Stimulated activated CD4-positive, alpha-beta T cell treated with anti-CD3 and anti-CD28 coated beads, Interleukin-15, amount 100 ng/mL, for 48 hours (primary cell): Measurements from ENCODE around the gene KATNIP.
"Not testable (repeated sequence)": the region's sequence is repeated elsewhere in the genome, so short reads cannot be mapped to it uniquely, and the experiment has no call there.

ENCODE experiments used
- DNase-seq, 2 donors: peaks; one replicate each; pipeline ENCODE4 v3.0.0-alpha.2; 2020; ENCODE audit warnings: low read depth in 2 of 2

The KATNIP gene

DNA sequence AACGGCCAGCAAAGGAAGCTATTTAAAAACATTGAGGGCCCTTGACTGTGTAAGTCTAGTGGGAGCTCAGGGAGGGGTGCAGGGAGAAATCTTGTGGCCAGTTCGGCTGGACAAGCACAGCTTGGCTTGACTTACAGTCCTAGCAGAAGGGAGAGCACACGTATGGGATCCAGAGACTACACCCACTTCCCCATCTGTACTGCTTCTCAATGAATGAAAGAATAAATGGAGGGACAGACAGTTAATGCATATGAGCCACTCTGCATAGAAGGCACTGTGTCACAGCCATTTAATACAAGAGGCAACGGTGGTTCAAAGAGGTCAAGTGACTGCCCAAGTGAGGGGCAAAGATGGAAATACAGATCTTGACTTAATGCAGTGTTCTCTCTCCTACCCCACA, 15.7 kb upstream of the KATNIP start:
- DNase-seq, result no peak

DNA sequence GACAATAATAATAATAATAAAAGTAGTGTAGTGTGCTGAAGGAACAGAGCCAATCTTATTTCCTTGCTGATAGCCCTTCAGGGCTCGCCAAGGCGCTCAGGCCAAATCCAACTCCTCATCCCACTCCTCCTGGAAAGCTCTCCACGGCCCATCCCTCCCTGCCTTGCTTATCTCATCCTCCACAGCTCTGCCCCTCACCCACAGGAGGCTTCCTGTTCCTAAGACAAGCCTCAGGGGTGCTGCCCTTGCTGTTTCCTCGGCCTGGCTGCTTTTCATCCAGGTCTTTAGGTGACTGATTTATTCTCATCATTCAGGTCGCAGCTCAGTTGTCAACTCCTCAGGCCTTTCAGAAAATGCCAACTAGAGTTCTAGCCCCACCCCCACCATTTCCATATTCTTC, 11.4 kb upstream of the KATNIP start:
- DNase-seq, result no peak

DNA sequence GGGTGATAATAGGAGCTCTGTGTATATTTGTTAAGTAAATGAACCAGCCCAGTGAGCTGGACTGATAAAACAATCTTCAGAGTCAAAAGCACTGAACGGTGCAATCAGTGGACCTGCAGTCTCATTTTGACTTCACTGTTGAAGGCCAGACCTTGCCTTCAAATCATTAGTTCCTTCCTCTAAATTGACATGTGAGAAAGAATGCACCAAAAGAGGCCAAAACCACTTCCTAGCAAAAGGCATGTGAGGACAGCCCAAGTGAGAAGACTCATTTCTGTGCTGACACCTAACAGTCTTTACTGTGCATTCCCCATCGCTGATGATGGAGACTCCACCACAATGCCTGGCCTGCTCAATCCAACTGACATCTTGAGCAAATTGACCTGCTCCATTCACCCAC, 10.8 kb upstream of the KATNIP start:
- DNase-seq, result no peak

DNA sequence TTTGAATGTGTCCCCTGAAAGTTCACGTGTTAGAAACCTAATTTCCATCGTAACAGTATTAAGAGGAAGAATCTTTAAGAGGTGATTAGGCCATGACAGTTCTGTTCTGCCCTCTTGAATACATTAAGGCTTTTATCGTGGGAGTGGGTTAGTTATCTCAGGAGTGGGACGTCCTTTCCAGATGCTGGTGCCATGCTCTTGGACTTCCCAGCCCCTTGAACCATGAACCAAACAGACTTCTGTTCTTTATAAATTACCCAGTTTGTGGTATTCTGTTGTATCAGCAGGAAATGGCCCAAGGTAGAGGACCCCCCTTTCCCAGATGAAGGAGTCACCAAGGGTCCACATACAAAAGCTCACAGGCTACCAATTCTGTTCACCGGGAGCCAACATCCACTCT, 10.3 kb upstream of the KATNIP start:
- no peak for DNase-seq

DNA sequence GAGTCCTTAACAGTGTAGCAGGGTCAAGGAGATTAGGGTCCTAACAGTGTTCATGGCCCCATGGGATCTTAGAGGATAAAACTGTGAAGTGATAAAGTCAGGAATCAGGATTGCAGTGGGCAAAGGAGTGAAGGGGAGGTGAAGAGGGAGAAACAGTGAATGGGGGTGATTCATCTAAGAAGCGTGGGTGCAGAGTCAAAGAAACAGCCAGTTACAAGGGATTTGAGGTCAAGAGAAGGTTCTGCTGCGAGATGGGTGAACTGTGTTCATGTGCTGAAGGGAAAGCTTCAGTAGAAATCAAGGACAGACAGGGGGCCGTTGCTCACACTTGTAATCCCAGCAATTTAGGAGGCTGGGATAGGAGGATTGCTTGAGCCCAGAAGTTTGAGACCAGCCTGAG, 6.1 kb upstream of the KATNIP start:
- DNase-seq, result no peak

DNA sequence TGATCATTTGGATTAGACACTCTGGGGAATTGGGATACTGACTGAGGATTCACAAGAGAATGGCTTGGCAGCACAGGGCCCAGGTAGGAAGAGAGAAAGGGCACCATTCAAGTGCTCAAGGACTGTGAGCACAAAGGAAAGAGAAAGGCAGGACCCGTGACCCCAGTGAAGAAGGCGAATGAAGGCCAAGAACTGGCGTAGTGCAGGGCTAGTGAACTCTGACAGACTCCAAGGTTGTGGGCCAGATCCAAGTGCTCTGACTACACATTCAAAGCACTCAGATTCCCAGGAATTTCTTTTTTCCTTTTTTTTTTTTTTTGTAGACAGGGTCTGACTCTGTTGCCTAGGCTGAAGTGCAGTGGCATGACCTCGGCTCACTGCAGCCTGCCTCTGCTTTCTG, 5.3 kb upstream of the KATNIP start:
- DNase-seq, result no peak

DNA sequence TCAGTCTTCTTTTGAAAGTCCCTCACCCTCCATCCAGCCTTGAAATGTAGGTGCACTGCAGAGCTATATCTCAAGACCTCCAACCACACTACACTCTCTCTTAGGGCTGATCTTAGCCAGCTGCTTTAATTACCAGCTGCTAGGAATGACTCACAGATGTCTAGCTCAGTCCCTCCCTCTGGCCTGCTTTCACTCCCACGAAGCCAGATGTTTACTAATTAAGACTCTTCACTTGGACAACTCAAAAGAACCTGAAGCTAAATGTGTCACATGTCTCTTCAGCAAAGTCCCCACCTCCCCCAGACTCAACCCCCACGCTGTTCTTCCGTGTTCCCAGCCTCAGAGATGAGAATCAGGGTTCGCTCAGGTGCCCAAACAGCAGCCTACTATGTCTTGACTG, 2.8 kb upstream of the KATNIP start:
- no peak for DNase-seq

DNA sequence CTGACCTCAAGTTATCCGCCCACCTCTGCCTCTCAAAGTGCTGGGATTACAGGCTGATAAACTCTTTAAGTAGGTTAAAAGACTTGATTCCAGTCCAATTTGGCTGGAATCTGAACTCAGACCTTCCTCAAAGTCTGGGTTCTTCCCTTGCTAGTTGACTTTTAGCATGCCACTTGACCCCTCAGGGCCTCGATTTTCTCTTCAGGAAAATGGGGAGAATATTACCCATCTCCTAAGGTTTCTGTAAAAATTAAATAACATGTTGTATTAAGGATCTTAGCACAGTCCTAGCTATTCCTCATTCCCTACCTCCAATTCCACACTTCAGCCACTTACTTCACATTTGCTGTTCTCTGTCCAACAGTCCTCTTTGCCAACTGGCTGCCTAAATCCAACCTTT, 2.1 kb upstream of the KATNIP start:
- DNase-seq, result no peak

DNA sequence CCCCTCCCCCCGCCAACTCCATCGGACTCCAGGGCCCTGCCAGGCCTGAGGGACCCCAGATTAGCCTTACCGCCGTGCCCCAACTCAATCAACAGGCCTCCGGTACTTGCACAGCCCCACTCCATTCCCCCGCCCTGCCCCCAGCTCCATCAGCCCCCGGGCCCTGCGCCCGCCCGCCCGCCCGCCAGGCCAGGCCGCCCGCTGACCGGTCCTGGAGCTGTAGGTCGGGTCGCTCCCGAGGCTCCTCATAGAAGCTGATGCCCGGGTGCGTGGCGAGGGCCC, 539 bp upstream of the KATNIP start:
- no peak for DNase-seq

DNA sequence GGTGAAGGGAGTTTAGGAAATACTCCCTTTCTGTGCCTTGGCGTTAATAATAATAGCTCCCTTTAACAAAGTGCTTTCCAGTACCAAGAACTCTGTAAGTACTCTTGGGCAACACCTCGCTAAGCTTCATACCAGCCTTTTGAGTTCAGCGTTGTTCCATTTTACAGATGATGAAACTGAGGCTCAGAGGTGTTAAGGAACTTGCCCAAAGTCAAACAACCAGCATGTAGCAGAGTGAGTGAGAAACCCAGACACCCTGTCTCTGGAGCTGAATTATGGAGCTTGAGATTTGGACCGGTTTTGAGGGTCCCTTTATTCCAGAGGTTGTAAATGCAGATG, 607 bp downstream of the KATNIP start:
- no peak for DNase-seq

DNA sequence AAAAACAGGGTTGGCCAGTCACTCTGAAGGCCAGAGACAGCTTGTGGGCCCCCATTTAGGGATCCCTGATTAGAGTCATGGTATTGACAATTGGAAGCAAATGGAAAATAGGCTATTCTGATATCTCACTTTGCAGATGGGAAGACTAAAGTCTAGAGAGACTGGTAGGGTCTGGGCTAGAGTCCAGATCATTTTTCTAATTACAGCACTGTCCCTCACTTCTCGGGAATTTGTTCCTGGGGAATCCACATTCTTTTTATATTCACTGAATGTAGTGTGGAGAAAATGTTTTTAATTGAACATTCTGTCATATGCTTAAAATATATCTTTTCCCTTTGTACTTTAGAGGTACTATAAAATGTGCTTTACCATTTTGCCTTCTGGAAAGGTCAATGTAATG, 1.1 kb downstream of the KATNIP start:
- no peak for DNase-seq

DNA sequence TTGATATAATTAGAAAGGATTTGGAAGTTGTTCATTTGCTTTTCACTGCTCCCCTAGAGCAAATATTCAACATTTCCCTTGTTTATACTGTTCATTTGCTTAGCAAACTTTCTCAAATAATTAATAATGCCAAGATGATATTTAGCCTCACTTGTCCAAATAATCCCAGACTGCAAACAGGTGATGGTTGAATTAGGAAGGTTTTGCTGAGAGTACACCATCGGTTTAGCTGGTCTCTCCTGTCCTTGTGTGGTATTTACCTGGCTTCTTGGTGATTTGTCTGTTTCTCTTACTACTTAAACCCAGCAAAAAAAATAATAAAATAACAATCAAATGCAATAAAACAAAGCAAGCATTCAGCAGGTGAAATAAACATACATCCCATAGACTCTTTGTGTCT, 6.5 kb downstream of the KATNIP start:
- no peak for DNase-seq

DNA sequence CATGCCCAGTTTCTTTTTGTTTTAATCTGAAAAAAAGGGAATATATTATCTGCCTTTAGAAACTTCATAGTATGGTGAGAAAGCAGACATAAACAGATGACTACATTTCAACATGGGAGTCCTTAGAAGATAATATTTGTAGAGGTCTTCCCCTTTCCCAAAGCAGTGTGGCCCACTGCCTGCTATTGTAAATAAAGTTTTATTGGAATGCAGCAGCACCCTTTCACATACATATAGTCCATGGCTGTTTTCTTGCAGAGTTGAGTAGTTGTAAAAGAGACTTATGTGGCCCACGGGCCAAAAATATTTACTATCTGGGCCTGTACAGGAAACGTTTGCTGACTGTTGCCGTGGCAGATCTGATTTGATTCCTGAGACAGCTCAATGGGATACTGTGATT, 8.5 kb downstream of the KATNIP start:
- DNase-seq, result no peak

DNA sequence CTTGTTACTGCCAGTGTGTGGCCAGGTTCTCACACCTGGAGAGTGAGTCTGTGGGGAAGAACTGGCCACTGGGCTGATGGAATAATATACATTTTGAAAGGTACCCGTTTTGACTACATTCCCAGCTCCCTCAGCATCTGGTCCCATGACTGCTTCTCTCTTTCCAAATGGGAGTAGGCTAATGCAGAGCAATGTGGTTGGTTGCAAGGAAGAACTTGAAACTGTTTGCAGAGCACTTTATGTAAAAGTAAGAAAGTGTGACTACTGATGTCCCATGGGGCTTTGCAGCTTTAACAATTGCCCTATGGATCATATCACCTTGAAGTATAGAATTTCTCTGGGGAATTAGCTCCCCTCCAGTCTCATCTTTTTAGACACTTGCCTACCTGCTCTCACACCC, 9.0 kb downstream of the KATNIP start:
- DNase-seq, result no peak

DNA sequence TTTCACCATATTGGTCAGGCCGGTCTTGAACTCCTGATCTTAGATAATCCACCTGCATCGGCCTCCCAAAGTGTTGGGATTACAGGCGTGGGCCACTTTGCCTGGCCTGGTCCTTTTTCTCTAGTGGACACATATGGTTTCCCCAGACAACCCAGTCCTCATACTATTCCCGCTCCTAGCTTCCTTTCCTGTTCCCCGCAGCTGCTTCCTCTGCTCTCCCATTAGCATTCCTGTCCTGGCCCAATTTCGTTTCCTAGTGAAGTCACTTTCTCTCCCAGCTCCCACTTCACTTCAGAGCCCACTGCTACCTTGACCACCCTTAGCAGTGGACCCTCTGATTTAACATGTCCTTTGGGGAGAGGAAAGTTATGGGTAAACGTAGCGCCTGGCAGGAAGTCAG, 11.3 kb downstream of the KATNIP start:
- no peak for DNase-seq

DNA sequence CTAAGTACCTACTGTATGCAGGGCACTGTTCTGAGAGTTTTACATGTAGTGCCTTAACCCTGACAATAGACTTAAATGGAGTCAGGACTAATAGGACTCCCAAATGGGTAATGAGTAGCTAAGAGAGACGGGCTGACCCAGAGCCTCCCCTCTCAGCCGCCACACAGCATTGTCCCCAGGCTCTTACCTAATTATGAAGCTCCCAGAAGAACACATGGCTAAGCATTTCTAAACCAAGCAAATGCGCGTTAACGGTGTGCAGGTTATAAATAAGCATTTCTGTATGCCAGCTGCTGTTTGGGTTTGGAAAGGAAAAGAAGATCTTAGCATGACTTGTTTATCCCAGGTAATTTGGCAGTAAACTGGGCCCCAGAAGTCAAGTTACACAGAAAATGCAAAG, 14.3 kb downstream of the KATNIP start:
- no peak for DNase-seq

DNA sequence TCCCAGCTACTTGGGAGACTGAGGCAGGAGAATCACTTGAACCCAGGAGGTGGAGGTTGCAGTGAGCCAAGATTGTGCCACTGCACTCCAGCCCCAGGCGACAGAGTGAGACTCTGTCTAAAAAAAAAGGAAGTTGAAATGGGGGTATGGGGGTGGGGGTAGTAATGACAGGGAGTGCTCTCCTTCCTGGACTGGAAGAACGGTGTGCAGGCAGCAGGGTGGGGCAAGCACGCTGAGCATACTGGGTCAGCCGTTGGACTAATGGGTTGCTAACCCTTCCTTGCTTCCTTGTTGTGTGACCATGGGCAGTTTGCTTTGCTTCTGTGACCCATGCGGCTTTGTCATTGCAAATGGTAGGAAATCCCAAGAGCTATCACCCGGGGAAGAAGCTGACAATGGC, 16.5 kb downstream of the KATNIP start:
- DNase-seq, result no peak

DNA sequence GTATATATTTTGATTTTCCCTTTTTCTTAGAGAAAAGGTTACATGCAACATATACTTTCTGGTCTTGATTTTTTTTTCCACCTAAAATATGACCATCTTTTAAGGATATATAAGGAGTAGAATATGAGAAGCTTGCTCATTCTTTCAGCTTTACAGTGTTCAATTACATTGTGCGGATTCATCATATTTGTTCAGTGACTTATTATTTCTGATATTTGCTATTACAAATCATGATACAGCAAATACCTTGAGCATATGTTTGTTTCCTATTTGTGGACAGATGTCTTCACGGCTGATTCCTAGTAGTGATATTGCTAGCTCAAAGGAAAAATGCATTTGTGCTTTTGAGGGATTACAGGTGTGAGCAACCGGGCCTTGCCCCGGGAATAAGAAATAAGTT, 18.1 kb downstream of the KATNIP start:
- no peak for DNase-seq

DNA sequence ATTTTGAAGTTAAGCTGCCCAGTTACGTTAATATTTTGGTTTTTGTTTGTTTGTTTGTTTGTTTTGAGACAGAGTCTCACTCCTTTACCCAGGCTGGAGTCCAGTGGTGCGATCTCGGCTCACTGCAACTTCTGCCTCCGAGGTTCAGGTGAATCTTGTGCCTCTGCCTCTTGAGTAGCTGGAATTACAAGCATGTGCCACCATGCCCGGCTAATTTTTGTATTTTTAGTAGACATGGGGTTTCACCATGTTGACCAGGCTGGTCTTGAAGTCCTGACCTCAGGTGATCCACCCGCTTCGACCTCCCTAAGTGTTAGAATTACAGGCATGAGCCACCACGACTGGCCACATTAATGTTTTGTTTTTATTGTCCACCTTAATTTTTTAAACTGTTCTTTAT, 21.0 kb downstream of the KATNIP start:
- DNase-seq, result not testable (repeated sequence)

DNA sequence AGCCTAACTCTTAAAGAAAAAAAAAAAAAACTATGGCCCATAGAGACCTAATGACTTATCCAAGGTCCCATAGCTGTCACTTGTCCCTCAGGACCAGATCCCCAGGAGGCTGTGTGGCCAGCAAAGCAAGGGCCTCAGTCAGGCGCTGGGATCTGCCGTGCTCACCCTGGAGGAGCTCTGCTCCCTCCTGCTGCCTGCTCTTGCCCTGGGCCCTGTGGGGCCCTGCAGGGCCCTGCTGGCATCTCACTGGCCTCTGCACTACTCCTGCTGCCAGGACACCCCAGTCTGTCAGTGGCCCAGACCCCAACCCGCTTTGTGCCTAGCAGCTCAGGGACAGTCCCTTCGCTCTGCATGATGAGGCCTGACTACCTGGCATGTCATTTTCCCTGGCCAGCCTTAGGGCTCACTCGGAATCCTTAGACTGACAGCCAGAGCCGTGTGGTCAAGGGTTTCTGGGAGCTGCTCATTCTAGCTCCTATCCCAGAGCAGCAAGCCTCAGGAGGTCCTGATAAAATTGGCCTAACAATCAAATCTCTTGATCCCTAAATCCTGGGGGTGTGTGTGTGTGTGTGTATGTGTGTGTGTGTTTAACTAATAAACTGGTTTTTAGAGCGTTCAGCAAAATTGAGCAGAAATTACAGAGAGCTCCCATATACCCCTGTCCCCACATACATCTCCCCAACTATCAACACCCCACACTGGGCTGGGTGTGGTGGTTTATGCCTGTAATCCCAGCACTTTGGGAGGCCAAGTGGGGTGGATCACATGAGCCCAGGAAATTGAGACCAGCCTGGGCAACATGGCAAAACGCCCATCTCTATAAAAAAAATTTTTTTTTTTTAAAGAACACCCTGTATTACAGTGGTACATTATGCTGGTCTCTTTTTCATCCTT, 21.7 kb downstream of the KATNIP start:
- no peak for DNase-seq

DNA sequence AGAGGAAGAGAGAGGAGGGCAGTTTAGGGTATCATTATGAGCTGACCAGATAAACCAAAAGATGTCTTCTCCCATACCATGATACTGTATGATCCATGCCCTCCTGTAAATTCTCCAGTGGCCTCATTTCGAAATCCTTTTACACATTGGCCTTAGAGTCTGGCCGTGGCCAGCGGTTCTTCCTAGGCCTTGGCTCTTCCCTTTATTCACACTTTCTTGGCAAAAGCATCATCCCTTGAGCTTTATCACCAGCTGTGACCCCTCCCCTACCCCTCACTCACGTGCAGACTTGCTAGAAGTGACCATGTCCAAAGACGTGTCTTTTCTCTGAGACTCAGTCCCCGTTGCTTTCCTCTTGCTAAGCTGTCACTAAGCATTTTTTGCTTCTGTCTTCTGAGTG, 22.8 kb downstream of the KATNIP start:
- no peak for DNase-seq

DNA sequence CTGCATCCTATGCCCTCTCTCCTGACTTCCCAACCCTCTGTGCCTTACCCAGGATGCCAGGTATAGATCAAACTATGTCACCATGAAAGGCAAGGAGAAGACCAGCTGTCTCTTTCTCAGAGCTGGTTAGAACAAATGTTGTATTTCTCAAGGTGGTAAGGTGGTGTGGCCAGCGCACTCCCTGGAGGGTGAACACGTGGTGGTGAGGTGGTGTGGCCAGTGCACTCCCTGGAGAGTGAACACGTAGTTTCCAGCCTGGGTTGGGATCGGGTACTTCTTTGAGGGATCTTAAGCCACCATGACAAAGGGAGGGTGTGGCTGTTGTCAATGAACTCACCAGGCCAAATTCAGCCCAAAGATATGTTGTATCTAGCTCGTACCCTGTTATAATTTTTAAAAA, 26.8 kb downstream of the KATNIP start:
- no peak for DNase-seq

DNA sequence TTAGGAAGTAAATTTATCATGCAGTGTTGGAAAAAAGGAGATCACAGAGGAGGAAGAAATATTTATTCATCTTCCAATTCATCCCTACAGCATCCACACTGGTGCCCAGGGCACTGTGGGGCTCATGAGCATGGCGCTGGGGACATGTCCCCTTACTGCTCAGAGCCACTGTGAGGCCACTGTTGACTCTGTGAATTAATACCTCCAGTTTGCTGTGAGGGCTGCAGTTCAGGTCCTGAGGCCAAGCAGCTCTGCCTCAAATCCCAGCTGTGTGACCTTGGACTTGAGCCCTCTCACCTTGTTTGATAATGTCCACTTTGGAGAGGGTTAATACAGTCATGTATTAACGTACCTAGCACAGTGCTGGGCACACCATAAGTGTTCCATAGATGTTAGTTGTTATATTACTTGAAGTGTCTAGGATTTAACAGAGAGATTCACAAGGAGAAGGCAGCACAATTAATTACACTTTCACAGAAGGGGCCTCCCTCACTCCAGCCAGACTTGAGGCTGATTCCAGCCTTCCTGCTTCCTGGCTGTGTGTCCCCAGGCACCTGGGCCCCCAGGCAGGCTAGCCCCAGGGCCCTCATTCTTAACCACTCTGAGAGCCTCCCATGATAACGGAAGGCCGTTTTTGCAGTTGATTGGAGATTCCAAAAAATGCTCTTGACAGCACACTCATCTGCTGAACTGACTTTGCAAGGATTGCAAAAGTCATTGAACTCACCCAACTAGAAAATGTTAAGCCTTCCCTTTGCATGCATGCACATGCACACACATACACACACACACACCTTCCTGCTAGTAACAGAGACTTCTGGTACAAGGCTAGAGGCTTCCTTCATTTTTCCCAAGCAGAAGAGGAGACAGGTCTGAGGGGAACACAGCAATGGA, 29.4 kb downstream of the KATNIP start:
- no peak for DNase-seq

DNA sequence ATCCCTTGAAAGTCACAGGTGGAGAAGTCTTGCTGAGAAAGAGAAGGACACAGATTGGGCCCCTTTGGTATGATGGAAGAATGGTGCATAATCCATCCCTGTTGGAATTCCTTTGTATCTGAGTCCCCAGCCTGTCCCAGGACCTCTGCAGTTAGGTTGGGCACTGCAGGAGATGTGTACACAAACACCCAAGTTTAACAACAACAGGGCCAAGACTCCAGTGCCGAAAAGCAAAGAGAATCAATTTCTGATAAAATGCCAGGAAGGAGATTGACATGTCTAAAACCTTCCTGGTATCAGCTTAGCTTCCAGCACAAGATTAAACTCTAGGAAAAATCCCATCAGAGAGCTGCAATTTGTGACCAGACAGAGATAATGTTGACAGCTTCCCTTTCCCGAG, 32.9 kb downstream of the KATNIP start:
- DNase-seq, result no peak
